NCI-H128 (cell line): Measurements from ENCODE around the gene TMEM184A.

Experiments used
- DNase-seq: peaks from one replicate; lab custom pipeline; 2025; ENCODE audit not compliant: unreplicated experiment; lab: John Stamatoyannopoulos, UW

TMEM184A gene

GRCh38 chr7:1555813-1556543, at the start of gene TMEM184A:
TSS of gene TMEM184A (minus strand) at chr7:1556205. CDS start at chr7:1555484, 721 bp downstream.
- DNase-seq: peak; percentile 89

- no peak for DNase-seq
Observed at GRCh38 chr7:1604383-1604782, 48.4 kb upstream of the TMEM184A start.

- no peak for DNase-seq
Observed at GRCh38 chr7:1603346-1604225, 47.6 kb upstream of the TMEM184A start.

GRCh38 chr7:1602386-1602785, 46.4 kb upstream of the TMEM184A start:
- no peak for DNase-seq

- DNase-seq: no peak
Observed at GRCh38 chr7:1601956-1602355, 46.0 kb upstream of the TMEM184A start.

GRCh38 chr7:1599640-1600395, 43.8 kb upstream of the TMEM184A start:
- no peak for DNase-seq

- DNase-seq: no peak
Observed at GRCh38 chr7:1598961-1599639, 43.1 kb upstream of the TMEM184A start.

- no peak for DNase-seq
Observed at GRCh38 chr7:1598286-1598685, 42.3 kb upstream of the TMEM184A start.

GRCh38 chr7:1597791-1598190, 41.8 kb upstream of the TMEM184A start:
- no peak for DNase-seq

- no peak for DNase-seq
Observed at GRCh38 chr7:1597066-1597760, 41.2 kb upstream of the TMEM184A start.

- DNase-seq: no peak
Observed at GRCh38 chr7:1596181-1597043, 40.4 kb upstream of the TMEM184A start.

GRCh38 chr7:1595636-1596035, 39.6 kb upstream of the TMEM184A start:
- no peak for DNase-seq

GRCh38 chr7:1595027-1595426, 39.0 kb upstream of the TMEM184A start:
- no peak for DNase-seq

- DNase-seq: no peak
Observed at GRCh38 chr7:1593904-1594421, 38.0 kb upstream of the TMEM184A start.

GRCh38 chr7:1593091-1593866, 37.3 kb upstream of the TMEM184A start:
- DNase-seq: no peak

- no peak for DNase-seq
Observed at GRCh38 chr7:1592299-1592871, 36.4 kb upstream of the TMEM184A start.

- no peak for DNase-seq
Observed at GRCh38 chr7:1591876-1592275, 35.9 kb upstream of the TMEM184A start.

GRCh38 chr7:1591396-1591795, 35.4 kb upstream of the TMEM184A start:
- no peak for DNase-seq
